HepG2 (cell line): ENCODE results near the gene ECPAS. TPM values are rescaled to one million over a fixed set of nuclear protein-coding genes. Genes with fewer than 3 reads are reported as not detected.

Experiments used
- ATAC-seq: fragments of 200-7000 bp; cut with Tn5 transposase; 3 replicates; pipeline ENCODE4 v1.9.1; 2020; ENCODE audit warnings: mild to moderate bottlenecking, moderate library complexity
- BruUV-seq: library from RNA; stranded (reverse); fragments of 400-500 nt; replicated peaks from 2 replicates; lab custom pipeline; 2021; lab: Mats Ljungman, UMichigan
- CTCF ChIA-PET: fragments of 300-600 bp; formaldehyde crosslinking; extraction: SDS; loops from one replicate; lab custom pipeline; 2021; ENCODE audit warnings: low total read pairs, inconsistent platforms, low intra/inter-chr PET ratio; lab: Yijun Ruan, JAX
- POLR2A ChIA-PET: fragments of 350-600 bp; sonication (Branson Sonifier 250); formaldehyde crosslinking; loops from one replicate; lab custom pipeline; 2020; ENCODE audit warnings: antibody characterized with exemption, inconsistent platforms; lab: Yijun Ruan, JAX
- DNase-seq: peaks from one replicate; pipeline ENCODE4 v3.0.0-alpha.2; 2015; ENCODE audit warnings: low spot score
- FAIRE-seq: peaks from 3 replicates; lab custom pipeline; 2011; peaks lifted over from hg19 to GRCh38; lab: Jason Lieb, UNC
- H2AFZ ChIP-seq: one replicate; pipeline ENCODE4 v1.6.1; 2011; ENCODE audit warnings: low read length, inconsistent platforms
- H3K27ac ChIP-seq: fragments of 300-600 bp; 3 replicates; pipeline ENCODE4 v1.8.0; 2011; ENCODE audit warnings: mixed run types, mild to moderate bottlenecking, mixed read lengths, low read length, inconsistent platforms; ENCODE audit not compliant: insufficient read depth; ENCODE audit errors: extremely low read length
- H3K27me3 ChIP-seq, 2 experiments: fragments of 200-600 bp in 1 of 2; 2 replicates in 1 of 2; 3 replicates in 1 of 2; pipeline versions ENCODE4 v1.6.0 to v1.8.0; 2011; ENCODE audit warnings: low read length in 2 of 2, mild to moderate bottlenecking in 2 of 2, moderate library complexity in 2 of 2, inconsistent platforms in 1 of 2; ENCODE audit not compliant: insufficient read depth in 2 of 2, control insufficient read depth in 1 of 2
- H3K36me3 ChIP-seq, 2 experiments: fragments of 200-600 bp in 1 of 2; replicated peaks in 1 of 2; 2 replicates in 1 of 2; 3 replicates in 1 of 2; pipeline versions ENCODE4 v1.5.1 to v1.8.0; 2011; ENCODE audit warnings: low read length in 2 of 2, inconsistent platforms in 1 of 2; ENCODE audit not compliant: insufficient read depth in 2 of 2, control insufficient read depth in 1 of 2
- H3K4me1 ChIP-seq: 2 replicates; pipeline ENCODE4 v1.5.1; 2012; ENCODE audit warnings: low read length, inconsistent platforms; ENCODE audit not compliant: insufficient read depth
- H3K4me2 ChIP-seq: 2 replicates; pipeline ENCODE4 v1.6.0; 2011; ENCODE audit warnings: low read depth, low read length, inconsistent platforms
- H3K4me3 ChIP-seq, 3 experiments: fragments of 200-600 bp in 1 of 3; sonication (generic), shearing (Covaris generic) in 1 of 3; replicated peaks in 1 of 3; 2 replicates each; pipeline ENCODE4 v1.5.1; 2011 to 2016; ENCODE audit warnings: low read length in 3 of 3, inconsistent platforms in 2 of 3, low read depth in 2 of 3, mild to moderate bottlenecking in 2 of 3, control low read depth in 1 of 3, mixed read lengths in 1 of 3; ENCODE audit not compliant: insufficient read depth in 1 of 3
- H3K79me2 ChIP-seq: one replicate; pipeline ENCODE4 v1.6.1; 2011; ENCODE audit warnings: low read length, inconsistent platforms; ENCODE audit not compliant: insufficient read depth
- H3K9ac ChIP-seq: 2 replicates; pipeline ENCODE4 v1.6.0; 2011; ENCODE audit warnings: mild to moderate bottlenecking, low read depth, low read length, inconsistent platforms; ENCODE audit not compliant: insufficient read depth
- H3K9me3 ChIP-seq: 2 replicates; pipeline ENCODE4 v1.5.1; 2012; ENCODE audit warnings: mild to moderate bottlenecking, low read length
- H4K20me1 ChIP-seq: 2 replicates; pipeline ENCODE4 v1.6.0; 2011; ENCODE audit warnings: inconsistent platforms, mild to moderate bottlenecking, low read length, moderate library complexity; ENCODE audit not compliant: insufficient read depth
- ASH2L ChIP-seq: fragments of 300-600, 200-600 bp; sonication (generic); IDR thresholded peaks from 2 replicates; pipeline ENCODE4 v1.7.0; 2017; ENCODE audit warnings: low read depth, mild to moderate bottlenecking, moderate library complexity, mixed read lengths, low read length; ENCODE audit not compliant: insufficient read length
- BCL6 ChIP-seq: IDR thresholded peaks from 2 replicates; pipeline ENCODE4 v1.6.1; 2016; ENCODE audit warnings: missing genetic modification reagents, missing compliant biosample characterization
- DDIT3 ChIP-seq: sonication (generic); formaldehyde crosslinking; IDR thresholded peaks from 2 replicates; pipeline ENCODE4 v1.4.0; 2020; ENCODE audit warnings: mild to moderate bottlenecking, missing genetic modification reagents
- EHMT2 ChIP-seq: fragments of 200-600 bp; sonication (generic); IDR thresholded peaks from 2 replicates; pipeline ENCODE4 v1.7.0; 2017; ENCODE audit warnings: antibody characterized with exemption, low read depth, low read length, borderline replicate concordance
- FOXK2 ChIP-seq: fragments of 450-650 bp; IDR thresholded peaks from 2 replicates; pipeline ENCODE4 v1.6.1; 2016
- HDAC2 ChIP-seq: sonication (generic); formaldehyde crosslinking; IDR thresholded peaks from 2 replicates; pipeline ENCODE4 v1.4.0; 2020; ENCODE audit warnings: missing genetic modification reagents
- HIVEP1 ChIP-seq: sonication (generic); formaldehyde crosslinking; IDR thresholded peaks from 2 replicates; pipeline ENCODE4 v1.4.0; 2020; ENCODE audit warnings: mild to moderate bottlenecking, missing genetic modification reagents
- HNRNPLL ChIP-seq: fragments of 200-400 bp; formaldehyde crosslinking; IDR thresholded peaks from 2 replicates; pipeline ENCODE4 v1.6.1; 2017; ENCODE audit warnings: mild to moderate bottlenecking, low read depth, low read length; ENCODE audit not compliant: poor library complexity, severe bottlenecking
- JUNB ChIP-seq: sonication (generic); formaldehyde crosslinking; IDR thresholded peaks from 2 replicates; pipeline ENCODE4 v1.8.0; 2022; ENCODE audit warnings: missing genetic modification reagents, mild to moderate bottlenecking, borderline replicate concordance
- MYPOP ChIP-seq: sonication (generic); formaldehyde crosslinking; IDR thresholded peaks from 2 replicates; pipeline ENCODE4 v1.8.1; 2023; ENCODE audit warnings: mild to moderate bottlenecking, moderate library complexity, missing genetic modification reagents
- PHF21A ChIP-seq: sonication (generic); formaldehyde crosslinking; IDR thresholded peaks from 2 replicates; pipeline ENCODE4 v1.5.0; 2020; ENCODE audit warnings: mild to moderate bottlenecking, missing genetic modification reagents
- TARDBP ChIP-seq: sonication (generic); formaldehyde crosslinking; IDR thresholded peaks from 2 replicates; pipeline ENCODE4 v1.8.0; 2022; ENCODE audit warnings: mild to moderate bottlenecking, missing genetic modification reagents
- TBL1XR1 ChIP-seq: fragments of 150-350 bp; IDR thresholded peaks from 2 replicates; pipeline ENCODE4 v1.6.1; 2014; ENCODE audit warnings: borderline replicate concordance, low read length; ENCODE audit not compliant: partially characterized antibody
- ZNF296 ChIP-seq: sonication (generic); formaldehyde crosslinking; conservative IDR thresholded peaks from 2 replicates; pipeline ENCODE4 v1.5.0; 2020; ENCODE audit warnings: mild to moderate bottlenecking, missing genetic modification reagents
- ZNF414 ChIP-seq: sonication (generic); formaldehyde crosslinking; IDR thresholded peaks from 2 replicates; pipeline ENCODE4 v1.5.0; 2020; ENCODE audit warnings: missing genetic modification reagents
- ZNF780A ChIP-seq: sonication (generic); formaldehyde crosslinking; IDR thresholded peaks from 2 replicates; pipeline ENCODE4 v1.8.0; 2022; ENCODE audit warnings: mild to moderate bottlenecking, missing genetic modification reagents, moderate library complexity
- ZNF879 ChIP-seq: sonication (generic); formaldehyde crosslinking; IDR thresholded peaks from 2 replicates; pipeline ENCODE4 v1.8.1; 2023; ENCODE audit warnings: missing genetic modification reagents
- ZSCAN30 ChIP-seq: sonication (generic); formaldehyde crosslinking; IDR thresholded peaks from 2 replicates; pipeline ENCODE4 v1.5.0; 2020; ENCODE audit warnings: mild to moderate bottlenecking, missing genetic modification reagents
- WGBS: methylation state at CpG from one replicate; pipeline ENCODE4 v1.1.6; 2017; ENCODE audit warnings: low lambda C conversion rate; 5-methylcytosine and 5-hydroxymethylcytosine counted together
- in situ Hi-C: cut with HindIII; loops from 2 replicates; pipeline ENCODE4 v1.10.0; 2017; ENCODE audit warnings: low pct_unique_long_range_greater_than_20kb; ENCODE audit not compliant: extremely low pct_ligation_motif_present
- intact Hi-C: fragments of 100-400 bp; cut with micrococcal nuclease; formaldehyde crosslinking; loops from one replicate; pipeline ENCODE4 v1.10.0; 2022; ENCODE audit not compliant: unreplicated experiment
- polyA plus RNA-seq, 8 experiments: library from polyadenylated mRNA; depleted of rRNA in 3 of 8; stranded (reverse) in 7 of 8; unstranded in 1 of 8; fragments of >200 nt; fragmentation: Illumina TruSeq in 4 of 8; extraction: Trizol in 4 of 8; gene quantifications; 2 replicates each; pipeline versions ENCODE4 v1.2.1 to v1.2.3, GENCODE V29; 2011 to 2016; ENCODE audit warnings: low read depth in 4 of 8, missing spikeins in 1 of 8, mixed read lengths in 1 of 8; ENCODE audit not compliant: insufficient read depth in 1 of 8
- total RNA-seq, 5 experiments: library from RNA; depleted of rRNA; stranded (reverse); fragments of >200 nt; fragmentation: Illumina TruSeq; extraction: Trizol; gene quantifications; 2 replicates each; pipeline ENCODE4 v1.2.3, GENCODE V29; 2016; ENCODE audit warnings: low read depth in 1 of 5

Gene ECPAS
- total and polyA plus RNA-seq, 2 of the 13 experiments (the other 11 are each of a cell fraction or from before 2014, with no cell fraction given) = 35.3 to 58.0 TPM

- Histone ChIP-seq H3K9ac (no peak overlapping the region), H3K36me3 (peaks cover 11 to 49% of the 10 kb centered on the region in 2 experiments), H4K20me1 (no peaks in the 10 kb centered on the region), H3K27ac (no peak overlapping the region)
- intact Hi-C loops = no loop called here
- WGBS = 95% methylated on average over 4 of the region's 4 CpGs
- TF ChIP-seq HNRNPLL = no peak
- no peak for TF ChIP-seq MYPOP
- no peak for TF ChIP-seq EHMT2
- TF ChIP-seq, all 625 proteins: peak for 0
- in situ Hi-C loops = no loop called here
- no peak for DNase-seq
- Histone ChIP-seq H3K4me1 (no peaks in the 10 kb centered on the region), H3K9me3 (no peaks in the 10 kb centered on the region), H3K27me3 (no peaks in the 10 kb centered on the region), H3K79me2 (no peaks in the 10 kb centered on the region), H3K4me2 (no peak overlapping the region), H2AFZ (no peak overlapping the region), H3K4me3 (no peak overlapping the region)
- CTCF ChIA-PET = no interaction called here
- ATAC-seq = no peak
- POLR2A ChIA-PET = no interaction called here
- BruUV-seq = no TSS peak
- FAIRE-seq = no peak
These were observed 40.7 kb downstream of the ECPAS start for GRCh38 chr9:111443454-111443853.

- no TSS peak for BruUV-seq
- Histone ChIP-seq H3K79me2 (no peaks in the 10 kb centered on the region), H3K27me3 (no peaks in the 10 kb centered on the region), H3K4me1 (no peaks in the 10 kb centered on the region), H3K4me2 (no peak overlapping the region), H3K36me3 (peaks cover 12 to 53% of the 10 kb centered on the region in 2 experiments), H3K9me3 (no peaks in the 10 kb centered on the region), H2AFZ (no peak overlapping the region), H3K9ac (no peak overlapping the region), H3K27ac (no peak overlapping the region), H4K20me1 (no peaks in the 10 kb centered on the region), H3K4me3 (no peak overlapping the region)
- ChIA-PET CTCF (no interaction called here), POLR2A (no interaction called here)
- in situ Hi-C loops (no loop called here), intact Hi-C loops (no loop called here)
- 98% methylated on average over 4 of the region's 4 CpGs for WGBS
- DNase-seq (no peak), FAIRE-seq (no peak), ATAC-seq (no peak)
- TF ChIP-seq FOXK2 (no peak), JUNB (CRISPR knock-in tag) (no peak), EHMT2 (no peak), PHF21A (no peak), ZSCAN30 (no peak), TBL1XR1 (no peak), HDAC2 (CRISPR knock-in tag) (no peak), ZNF414 (CRISPR knock-in tag) (no peak), HIVEP1 (no peak), TARDBP (CRISPR knock-in tag) (no peak), BCL6 (CRISPR knock-in tag) (no peak), ZNF879 (no peak), ZNF780A (CRISPR knock-in tag) (no peak), DDIT3 (CRISPR knock-in tag) (no peak), ASH2L (no peak), ZNF296 (CRISPR knock-in tag) (no peak)
These were observed 41.7 kb downstream of the ECPAS start for GRCh38 chr9:111442360-111443027.
